Osteoblast (primary cell): ENCODE measurements around the gene KIF15. TPM values are rescaled to one million over a fixed set of nuclear protein-coding genes. Genes with fewer than 3 reads are reported as not detected.

Experiments
- DNase-seq: peaks from one replicate; pipeline ENCODE4 v3.0.0; 2011; ENCODE audit warnings: low spot score, mixed read lengths; ENCODE audit not compliant: insufficient read length; ENCODE audit errors: missing footprints
- H2AFZ ChIP-seq: 2 replicates; pipeline ENCODE4 v1.6.0; 2011; ENCODE audit warnings: mild to moderate bottlenecking, low read length
- H3K27ac ChIP-seq: 2 replicates; pipeline ENCODE4 v1.5.1; 2011; ENCODE audit warnings: mild to moderate bottlenecking, low read depth, low read length, moderate library complexity
- H3K27me3 ChIP-seq: 2 replicates; pipeline ENCODE4 v1.6.0; 2012; ENCODE audit warnings: mild to moderate bottlenecking, control low read depth, inconsistent platforms, low read length, moderate library complexity; ENCODE audit not compliant: insufficient read depth
- H3K36me3 ChIP-seq: 2 replicates; pipeline ENCODE4 v1.5.1; 2011; ENCODE audit warnings: mild to moderate bottlenecking, low read length, control low read depth, moderate library complexity; ENCODE audit not compliant: insufficient read depth
- H3K4me1 ChIP-seq: 2 replicates; pipeline ENCODE4 v1.5.1; 2011; ENCODE audit warnings: mild to moderate bottlenecking, low read length, control low read depth, moderate library complexity; ENCODE audit not compliant: insufficient read depth
- H3K4me2 ChIP-seq: 2 replicates; pipeline ENCODE4 v1.6.0; 2011; ENCODE audit warnings: mild to moderate bottlenecking, low read length; ENCODE audit not compliant: insufficient read depth
- H3K4me3 ChIP-seq: fragments of 200-600 bp; sonication (generic); 3 replicates; pipeline ENCODE4 v1.5.1; 2012; ENCODE audit warnings: mild to moderate bottlenecking, low read length, inconsistent platforms; ENCODE audit not compliant: insufficient read depth
- H3K79me2 ChIP-seq: 2 replicates; pipeline ENCODE4 v1.6.0; 2012; ENCODE audit warnings: mild to moderate bottlenecking, low read length, control low read depth, inconsistent platforms; ENCODE audit not compliant: insufficient read depth
- H3K9me3 ChIP-seq: 2 replicates; pipeline ENCODE4 v1.5.1; 2011; ENCODE audit warnings: low read depth, low read length, control low read depth
- H4K20me1 ChIP-seq: 2 replicates; pipeline ENCODE4 v1.6.0; 2012; ENCODE audit warnings: mild to moderate bottlenecking, low read length, control low read depth; ENCODE audit not compliant: insufficient read depth
- CTCF ChIP-seq: IDR thresholded peaks from 2 replicates; pipeline ENCODE4 v1.5.1; 2011; ENCODE audit warnings: mild to moderate bottlenecking, low read depth, low read length, moderate library complexity; ENCODE audit errors: extremely low read depth
- total RNA-seq: library from RNA; depleted of rRNA; stranded (reverse); fragments of >200 nt; gene quantifications from 2 replicates; pipeline ENCODE4 v1.2.3, GENCODE V29; 2012

Gene KIF15
- total RNA-seq, 1 donor: 1.8 TPM

- Histone ChIP-seq H4K20me1 (no peaks in the 10 kb centered on the region), H3K9me3 (no peaks in the 10 kb centered on the region), H3K4me2 (peak overlapping the region; percentile 26), H3K36me3 (no peaks in the 10 kb centered on the region), H3K27ac (peak overlapping the region; percentile 2), H3K79me2 (no peaks in the 10 kb centered on the region), H3K27me3 (no peaks in the 10 kb centered on the region), H3K4me3 (no peak overlapping the region), H2AFZ (no peak overlapping the region), H3K4me1 (peaks cover 33% of the 10 kb centered on the region)
- TF ChIP-seq CTCF: no peak
- peak; percentile 95 for DNase-seq
These were observed 124.0 kb downstream of the KIF15 start for GRCh38 chr3:44885618-44886017.

GRCh38 chr3:44886561-44886960 lies 125.0 kb downstream of the KIF15 start:
- Histone ChIP-seq H3K79me2 (no peaks in the 10 kb centered on the region), H3K27me3 (peaks cover 3% of the 10 kb centered on the region), H3K36me3 (no peaks in the 10 kb centered on the region), H3K4me2 (peak overlapping the region; percentile 26), H3K4me1 (peaks cover 33% of the 10 kb centered on the region), H3K4me3 (no peak overlapping the region), H3K27ac (no peak overlapping the region), H2AFZ (no peak overlapping the region), H3K9me3 (no peaks in the 10 kb centered on the region), H4K20me1 (no peaks in the 10 kb centered on the region)
- no peak for TF ChIP-seq CTCF
- DNase-seq: no peak

GRCh38 chr3:44887101-44887500 lies 125.5 kb downstream of the KIF15 start:
- Histone ChIP-seq H3K79me2 (no peaks in the 10 kb centered on the region), H2AFZ (no peak overlapping the region)
- TF ChIP-seq CTCF: no peak

GRCh38 chr3:44890258-44890657 lies 128.7 kb downstream of the KIF15 start:
- Histone ChIP-seq H2AFZ (no peak overlapping the region), H3K36me3 (no peaks in the 10 kb centered on the region), H3K9me3 (no peaks in the 10 kb centered on the region), H3K4me3 (no peak overlapping the region), H4K20me1 (no peaks in the 10 kb centered on the region), H3K79me2 (no peaks in the 10 kb centered on the region), H3K27ac (no peak overlapping the region), H3K27me3 (peaks cover 3% of the 10 kb centered on the region), H3K4me2 (no peak overlapping the region), H3K4me1 (peaks cover 29% of the 10 kb centered on the region)
- TF ChIP-seq CTCF: no peak
- no peak for DNase-seq

More at GRCh38 chr3:44887101-44887500, 125.5 kb downstream of the KIF15 start:
- no peaks in the 10 kb centered on the region for H3K36me3 ChIP-seq
- no peak for DNase-seq
- H4K20me1 ChIP-seq: no peaks in the 10 kb centered on the region
- no peak overlapping the region for H3K4me2 ChIP-seq
- no peak overlapping the region for H3K4me3 ChIP-seq
- peaks cover 33% of the 10 kb centered on the region for H3K4me1 ChIP-seq
- H3K9me3 ChIP-seq: no peaks in the 10 kb centered on the region
- peaks cover 3% of the 10 kb centered on the region for H3K27me3 ChIP-seq
- no peak overlapping the region for H3K27ac ChIP-seq
